Naive thymus-derived CD4-positive, alpha-beta T cell (primary cell): ENCODE measurements around the gene SNUPN. TPM values are rescaled to one million over a fixed set of nuclear protein-coding genes. Genes with fewer than 3 reads are reported as not detected.

ENCODE experiments used
- ATAC-seq: fragments of 150-1000 bp; cut with Tn5 transposase; 2 replicates; pipeline ENCODE4 v1.10.0; 2021; ENCODE audit warnings: mild to moderate bottlenecking, moderate library complexity
- CTCF ChIA-PET: fragments of 350-600 bp; sonication (Branson Sonifier 250); formaldehyde crosslinking; loops from one replicate; lab custom pipeline; 2021; ENCODE audit warnings: antibody characterized with exemption; lab: Charles Lee
- POLR2A ChIA-PET: fragments of 350-600 bp; sonication (Branson Sonifier 250); formaldehyde crosslinking; loops from one replicate; lab custom pipeline; 2021; ENCODE audit warnings: antibody characterized with exemption, inconsistent platforms; lab: Charles Lee
- DNase-seq, 9 donors: peaks; one replicate each; pipeline versions ENCODE4 v3.0.0 to v3.0.0-alpha.2; 2020 to 2022; ENCODE audit warnings: mixed read lengths in 1 of 9
- H3K27ac ChIP-seq: one replicate; pipeline ENCODE4 v1.7.0; 2013; ENCODE audit warnings: mild to moderate bottlenecking, low read depth, low read length, moderate library complexity
- H3K27me3 ChIP-seq, 2 donors: one replicate each; pipeline ENCODE4 v1.7.0; 2013; ENCODE audit warnings: low read length in 2 of 2, mild to moderate bottlenecking in 2 of 2, moderate library complexity in 2 of 2; ENCODE audit not compliant: control insufficient read depth in 2 of 2, insufficient read depth in 2 of 2
- H3K36me3 ChIP-seq, 3 experiments: 1 replicate in 2 of 3; 2 replicates in 1 of 3; pipeline ENCODE4 v1.7.0; 2013; ENCODE audit warnings: low read length in 3 of 3, mild to moderate bottlenecking in 3 of 3, moderate library complexity in 1 of 3; ENCODE audit not compliant: insufficient read depth in 3 of 3, control insufficient read depth in 2 of 3
- H3K4me1 ChIP-seq, 2 donors: one replicate each; pipeline ENCODE4 v1.7.0; 2013; ENCODE audit warnings: low read length in 2 of 2, mild to moderate bottlenecking in 2 of 2, moderate library complexity in 1 of 2; ENCODE audit not compliant: control insufficient read depth in 2 of 2, insufficient read depth in 2 of 2
- H3K4me3 ChIP-seq: 2 replicates; pipeline ENCODE4 v1.7.0; 2013; ENCODE audit warnings: mild to moderate bottlenecking, low read length
- H3K9me3 ChIP-seq, 3 experiments: 1 replicate in 2 of 3; 2 replicates in 1 of 3; pipeline ENCODE4 v1.7.0; 2013; ENCODE audit warnings: low read length in 3 of 3; ENCODE audit not compliant: control insufficient read depth in 2 of 3
- H3K27ac Mint-ChIP-seq, 9 donors: one replicate each; pipeline ENCODE4 v1.8.0; 2020 to 2022; ENCODE audit warnings: mixed read lengths in 9 of 9, mild to moderate bottlenecking in 8 of 9, moderate library complexity in 5 of 9, inconsistent platforms in 2 of 9
- H3K27me3 Mint-ChIP-seq, 5 donors: one replicate each; pipeline ENCODE4 v1.8.0; 2021 to 2022; ENCODE audit warnings: mixed read lengths in 5 of 5, mild to moderate bottlenecking in 1 of 5
- H3K36me3 Mint-ChIP-seq, 5 donors: one replicate each; pipeline ENCODE4 v1.8.0; 2020 to 2022; ENCODE audit warnings: mixed read lengths in 5 of 5, mild to moderate bottlenecking in 3 of 5, inconsistent platforms in 1 of 5
- H3K4me1 Mint-ChIP-seq, 7 donors: one replicate each; pipeline ENCODE4 v1.8.0; 2020 to 2022; ENCODE audit warnings: mixed read lengths in 7 of 7, mild to moderate bottlenecking in 3 of 7, inconsistent platforms in 1 of 7
- H3K4me3 Mint-ChIP-seq, 10 donors: one replicate each; pipeline ENCODE4 v1.8.0; 2020 to 2022; ENCODE audit warnings: mild to moderate bottlenecking in 10 of 10, mixed read lengths in 10 of 10, moderate library complexity in 6 of 10, inconsistent platforms in 2 of 10
- H3K9me3 Mint-ChIP-seq, 11 donors: one replicate each; pipeline ENCODE4 v1.8.0; 2020 to 2022; ENCODE audit warnings: mixed read lengths in 11 of 11, mild to moderate bottlenecking in 4 of 11, inconsistent platforms in 1 of 11, moderate library complexity in 1 of 11
- intact Hi-C, 2 donors: fragments of 100-400 bp; cut with micrococcal nuclease; formaldehyde crosslinking; loops; one replicate each; pipeline ENCODE4 v1.15.1; 2023
- polyA plus RNA-seq, 2 donors: library from polyadenylated mRNA; unstranded; fragments of 300-500 nt; fragmentation: Illumina TruSeq; gene quantifications; one replicate each; pipeline ENCODE4 v1.2.3, GENCODE V29; 2021
- total RNA-seq, 6 experiments: library from RNA in 5 of 6; stranded (reverse) in 5 of 6; gene quantifications; 1 replicate in 5 of 6; 2 replicates in 1 of 6; pipeline ENCODE4 v1.2.3 and lab custom pipeline; 2021 to 2026

SNUPN gene
- total and polyA plus RNA-seq, 7 experiments from 2014 or later: 16.5 to 51.5 (median 22.6) TPM

- Mint-ChIP-seq H3K27me3 (no peaks in the 10 kb centered on the region), H3K4me3 (peak overlapping the region; percentile 79 to 97 (median 92)), H3K4me1 (peaks cover 28 to 42% (median 38%) of the 10 kb centered on the region in 7 donors), H3K27ac (peak overlapping the region; percentile 75 to 97 (median 88)), H3K9me3 (peaks cover 0 to 2% (median 0%) of the 10 kb centered on the region in 11 donors), H3K36me3 (peaks cover 0 to 6% (median 0%) of the 10 kb centered on the region in 5 donors)
- Histone ChIP-seq H3K4me1 (peaks cover 10 to 16% of the 10 kb centered on the region in 2 donors), H3K9me3 (no peaks in the 10 kb centered on the region), H3K36me3 (no peaks in the 10 kb centered on the region), H3K27ac (peak overlapping the region; percentile 78), H3K4me3 (peak overlapping the region; percentile 77), H3K27me3 (no peaks in the 10 kb centered on the region)
- DNase-seq (peak in 3 of 9 donors; percentile 7 to 10 (median 7)), ATAC-seq (no peak)
- ChIA-PET CTCF (interaction anchor here (0.7 to 1.7 kb wide), 2 partner anchors 20 to 63 kb away, joined by 3 to 6 read pairs; partner anchors contain the start of gene IMP3), POLR2A (interaction anchor here (1.2 to 2.7 kb wide), 5 partner anchors 9 to 125 kb away, joined by 4 to 32 read pairs (median 13); partner anchors contain the start of genes IMP3, SIN3A and SNUPN)
- intact Hi-C loops: loop anchor here (2.0 to 10.0 kb wide), 3 partner anchors 35 to 213 kb away; partner anchors contain the start of gene MAN2C1 (in 1 of the 2)
Measured at GRCh38 chr15:75577401-75578172, 47.9 kb downstream of the SNUPN start.

DNA sequence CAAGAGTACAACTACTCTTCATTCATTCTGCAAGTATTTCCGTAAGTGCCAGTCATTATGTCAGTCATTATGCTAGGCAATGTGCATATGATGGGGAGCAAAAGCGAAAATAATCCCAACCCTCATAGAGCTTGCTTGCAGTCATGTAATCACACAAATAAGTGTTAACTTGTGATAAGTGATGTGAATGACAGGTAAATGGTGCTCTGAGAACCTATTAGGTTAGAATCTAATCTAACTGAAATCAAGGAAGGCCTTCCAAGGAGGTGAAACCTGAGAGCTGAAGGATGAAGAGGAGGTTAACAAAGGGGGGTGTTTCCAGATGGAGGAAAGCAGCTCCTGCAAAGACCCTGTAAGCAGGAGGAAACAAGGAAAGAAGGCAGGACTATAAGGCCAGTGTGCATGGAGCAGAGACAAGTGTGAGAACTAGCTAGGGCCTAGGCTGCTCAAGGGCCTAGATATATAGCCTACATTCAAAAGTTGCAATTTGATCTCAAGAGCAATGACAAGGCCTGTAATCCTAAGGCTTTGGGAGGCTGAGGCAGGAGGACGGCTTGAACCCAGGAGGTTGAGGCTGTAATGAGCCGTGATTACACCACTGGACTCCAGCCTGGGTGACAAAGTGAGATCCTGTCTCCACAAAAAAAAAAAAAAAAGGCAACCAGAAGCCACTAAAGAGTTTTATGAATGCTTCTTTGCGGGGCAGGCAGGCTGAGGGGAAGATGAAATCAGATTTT lies 51.7 kb downstream of the SNUPN start:
- Mint-ChIP-seq H3K4me1 (peaks cover 20 to 37% (median 32%) of the 10 kb centered on the region in 7 donors), H3K36me3 (peaks cover 0 to 12% (median 4%) of the 10 kb centered on the region in 5 donors), H3K9me3 (peaks cover 0 to 2% (median 0%) of the 10 kb centered on the region in 11 donors), H3K4me3 (peak overlapping the region in 1 of 10 donors; percentile 12), H3K27ac (peak overlapping the region; percentile 5 to 87 (median 28)), H3K27me3 (no peaks in the 10 kb centered on the region)
- Histone ChIP-seq H3K36me3 (no peaks in the 10 kb centered on the region), H3K27me3 (no peaks in the 10 kb centered on the region), H3K9me3 (no peaks in the 10 kb centered on the region), H3K4me1 (peaks cover 3 to 11% of the 10 kb centered on the region in 2 donors), H3K4me3 (no peak overlapping the region), H3K27ac (no peak overlapping the region)
- POLR2A ChIA-PET: interaction anchor here (0.5 to 1.7 kb wide), 3 partner anchors 33 to 68 kb away, joined by 3 to 5 read pairs (median 3); no protein-coding TSS in a partner anchor
- ATAC-seq: no peak
- CTCF ChIA-PET: interaction anchor here (0.7 to 1.0 kb wide), 2 partner anchors 34 to 66 kb away, joined by 3 read pairs; partner anchors contain the start of gene IMP3
- DNase-seq: no peak
- intact Hi-C loops: loop anchor here in 1 of 2 donors (10.0 kb wide), 1 partner anchor 209 kb away; the partner anchor contains the start of gene MAN2C1

- Mint-ChIP-seq H3K9me3 (peaks cover 0 to 2% (median 0%) of the 10 kb centered on the region in 11 donors), H3K4me1 (peaks cover 14 to 33% (median 25%) of the 10 kb centered on the region in 7 donors), H3K27ac (no peak overlapping the region), H3K36me3 (peaks cover 0 to 12% (median 4%) of the 10 kb centered on the region in 5 donors), H3K4me3 (no peak overlapping the region), H3K27me3 (no peaks in the 10 kb centered on the region)
- ChIA-PET POLR2A (interaction anchor here (1.1 kb wide), 1 partner anchor 28 kb away, joined by 3 read pairs; no protein-coding TSS in a partner anchor), CTCF (no interaction called here)
- H3K4me3 ChIP-seq: no peak overlapping the region
- no peaks in the 10 kb centered on the region for H3K4me1 ChIP-seq
- H3K27ac ChIP-seq: no peak overlapping the region
- H3K36me3 ChIP-seq: no peaks in the 10 kb centered on the region
- ATAC-seq: no peak
- intact Hi-C loops: loop anchor here in 1 of 2 donors (10.0 kb wide), 1 partner anchor 205 kb away; the partner anchor contains the start of gene MAN2C1
- no peaks in the 10 kb centered on the region for H3K27me3 ChIP-seq
- no peaks in the 10 kb centered on the region for H3K9me3 ChIP-seq
- DNase-seq: no peak
Measured at GRCh38 chr15:75570126-75570845, 55.2 kb downstream of the SNUPN start.

GRCh38 chr15:75565062-75565970 lies 60.2 kb downstream of the SNUPN start:
- ChIA-PET POLR2A (no interaction called here), CTCF (no interaction called here)
- Histone ChIP-seq H3K9me3 (no peaks in the 10 kb centered on the region), H3K27ac (no peak overlapping the region), H3K36me3 (no peaks in the 10 kb centered on the region), H3K4me3 (no peak overlapping the region), H3K4me1 (no peaks in the 10 kb centered on the region), H3K27me3 (no peaks in the 10 kb centered on the region)
- Mint-ChIP-seq H3K4me1 (peaks cover 0 to 16% (median 11%) of the 10 kb centered on the region in 7 donors), H3K27ac (peak overlapping the region in 1 of 9 donors; percentile 18), H3K27me3 (no peaks in the 10 kb centered on the region), H3K9me3 (peaks cover 0 to 2% (median 0%) of the 10 kb centered on the region in 11 donors), H3K36me3 (peaks cover 0 to 8% (median 4%) of the 10 kb centered on the region in 5 donors), H3K4me3 (no peak overlapping the region)
- intact Hi-C loops: loop anchor here in 1 of 2 donors (5.0 kb wide), 1 partner anchor 33 kb away; no protein-coding TSS in a partner anchor
- DNase-seq (no peak), ATAC-seq (no peak)

GRCh38 chr15:75561888-75562287 lies 63.6 kb downstream of the SNUPN start:
- Mint-ChIP-seq H3K9me3 (no peaks in the 10 kb centered on the region), H3K27me3 (no peaks in the 10 kb centered on the region), H3K36me3 (peaks cover 0 to 8% (median 0%) of the 10 kb centered on the region in 5 donors), H3K27ac (peak overlapping the region in 1 of 9 donors; percentile 41), H3K4me3 (no peak overlapping the region), H3K4me1 (peaks cover 0 to 12% (median 7%) of the 10 kb centered on the region in 7 donors)
- no peak overlapping the region for H3K4me3 ChIP-seq
- no peaks in the 10 kb centered on the region for H3K9me3 ChIP-seq
- H3K36me3 ChIP-seq: no peaks in the 10 kb centered on the region
- H3K27me3 ChIP-seq: no peaks in the 10 kb centered on the region
- CTCF ChIA-PET: interaction anchor here (0.6 kb wide), 2 partner anchors 35 to 68 kb away, joined by 3 to 5 read pairs; no protein-coding TSS in a partner anchor
- H3K4me1 ChIP-seq: no peaks in the 10 kb centered on the region
- POLR2A ChIA-PET: no interaction called here
- ATAC-seq (no peak), DNase-seq (no peak)
- intact Hi-C loops: no loop called here
- no peak overlapping the region for H3K27ac ChIP-seq
